LNCAP (cell line): ENCODE measurements around the gene EXOG.

Experiments
- CTCF ChIP-seq: fragments of 450-650 bp; IDR thresholded peaks from 2 replicates; pipeline ENCODE4 v1.5.1; 2017; ENCODE audit warnings: mild to moderate bottlenecking

EXOG gene

GRCh38 chr3:38500688-38501417, 4.7 kb downstream of the EXOG start:
- TF ChIP-seq CTCF, result no peak

- no peak for TF ChIP-seq CTCF
Measured at GRCh38 chr3:38507120-38507519, 11.0 kb downstream of the EXOG start.

GRCh38 chr3:38509732-38510131, 13.6 kb downstream of the EXOG start:
- no peak for TF ChIP-seq CTCF

GRCh38 chr3:38510631-38511030, 14.5 kb downstream of the EXOG start:
- TF ChIP-seq CTCF, result no peak

- TF ChIP-seq CTCF, result no peak
Measured at GRCh38 chr3:38511546-38511945, 15.4 kb downstream of the EXOG start.

GRCh38 chr3:38515367-38515766, 19.2 kb downstream of the EXOG start:
- TF ChIP-seq CTCF, result no peak

- TF ChIP-seq CTCF, result no peak
Measured at GRCh38 chr3:38516669-38517068, 20.5 kb downstream of the EXOG start.

- TF ChIP-seq CTCF, result no peak
Measured at GRCh38 chr3:38519000-38519399, 22.9 kb downstream of the EXOG start.
